Psoas muscle (tissue), 8 donors: ENCODE measurements around the gene NDUFAF8. TPM values are rescaled to one million over a fixed set of nuclear protein-coding genes. Genes with fewer than 3 reads are reported as not detected.
A peak's percentile ranks its signal among the peaks of the same experiment; 100 is the strongest.

ENCODE experiments used
- ATAC-seq, 4 donors: fragments of 200-7000 bp; cut with Tn5 transposase; one replicate each; pipeline ENCODE4 v1.9.1; 2020; ENCODE audit warnings: moderate library complexity in 3 of 4, mild to moderate bottlenecking in 2 of 4
- DNase-seq, 2 donors: peaks; one replicate each; pipeline ENCODE4 v3.0.0-alpha.2; 2020
- H3K27ac ChIP-seq: fragments of 200-600 bp; one replicate; pipeline ENCODE4 v1.8.0; 2022
- H3K27me3 ChIP-seq, 3 donors: fragments of 200-600 bp in 1 of 3; one replicate each; pipeline versions ENCODE4 v1.6.1 to v1.8.0; 2013 to 2022; ENCODE audit warnings: low read length in 2 of 3, mild to moderate bottlenecking in 2 of 3, moderate library complexity in 1 of 3; ENCODE audit not compliant: insufficient read depth in 3 of 3
- H3K36me3 ChIP-seq, 2 donors: fragments of 200-600 bp in 1 of 2; one replicate each; pipeline versions ENCODE4 v1.6.1 to v1.8.0; 2013 to 2022; ENCODE audit warnings: low read depth in 1 of 2, mild to moderate bottlenecking in 1 of 2, moderate library complexity in 1 of 2; ENCODE audit not compliant: insufficient read depth in 1 of 2
- H3K4me1 ChIP-seq: fragments of 200-600 bp; one replicate; pipeline ENCODE4 v1.8.0; 2022
- H3K4me3 ChIP-seq: fragments of 200-600 bp; one replicate; pipeline ENCODE4 v1.8.0; 2022; ENCODE audit warnings: mild to moderate bottlenecking
- H3K9me3 ChIP-seq: fragments of 200-600 bp; one replicate; pipeline ENCODE4 v1.8.0; 2022
- WGBS, 3 donors: extraction: QIAGEN DNeasy Blood & Tissue Kit; methylation state at CpG; one replicate each; pipeline versions ENCODE4 v1.1.6 to v1.1.7; 2013; 5-methylcytosine and 5-hydroxymethylcytosine counted together
- intact Hi-C, 2 donors: fragments of 100-400 bp; cut with DNase I; formaldehyde crosslinking; loops; one replicate each; pipeline versions ENCODE4 v1.11.0 to v1.14.2; 2022
- polyA plus RNA-seq, 3 donors: library from polyadenylated mRNA; stranded (reverse); fragments of 200-250 nt; gene quantifications; one replicate each; pipeline ENCODE4 v1.2.3, GENCODE V29; 2013
- total RNA-seq, 4 donors: library from RNA; stranded (reverse); fragmentation: NEBNext Ultra II Directional in 2 of 4; extraction: Animal tissue kit (Norgen Biotek cat#: 25700) in 2 of 4; gene quantifications; one replicate each; pipeline versions ENCODE4 v1.2.1 to v1.2.4, GENCODE V29; 2021 to 2023
- TF ChIP-seq, protein P1 (sequence below): fragments of 200-600 bp; IDR thresholded peaks from one replicate; pipeline ENCODE4 v1.8.0; 2022; ENCODE audit warnings: antibody characterized with exemption
- donor health status: healthy with polysubstance abuse.
- donor health status: DM: no; HTN: no; CAD: no; lungs with moderate emphysema.
- donor health status: Bipolar disorder and iron deficiency.
- donor health status: healthy.
- donor health status: DM: yes; HTN: yes; CAD: no.
- donor health status: DM: no; HTN: no; CAD: no.
- donor health status: DM: no; HTN: no; CAD: no.
- donor health status: DM: yes; HTN: yes; CAD: no.

Gene NDUFAF8
- total and polyA plus RNA-seq, 7 donors, result 42.4 to 63.8 (median 54.9) TPM

DNA sequence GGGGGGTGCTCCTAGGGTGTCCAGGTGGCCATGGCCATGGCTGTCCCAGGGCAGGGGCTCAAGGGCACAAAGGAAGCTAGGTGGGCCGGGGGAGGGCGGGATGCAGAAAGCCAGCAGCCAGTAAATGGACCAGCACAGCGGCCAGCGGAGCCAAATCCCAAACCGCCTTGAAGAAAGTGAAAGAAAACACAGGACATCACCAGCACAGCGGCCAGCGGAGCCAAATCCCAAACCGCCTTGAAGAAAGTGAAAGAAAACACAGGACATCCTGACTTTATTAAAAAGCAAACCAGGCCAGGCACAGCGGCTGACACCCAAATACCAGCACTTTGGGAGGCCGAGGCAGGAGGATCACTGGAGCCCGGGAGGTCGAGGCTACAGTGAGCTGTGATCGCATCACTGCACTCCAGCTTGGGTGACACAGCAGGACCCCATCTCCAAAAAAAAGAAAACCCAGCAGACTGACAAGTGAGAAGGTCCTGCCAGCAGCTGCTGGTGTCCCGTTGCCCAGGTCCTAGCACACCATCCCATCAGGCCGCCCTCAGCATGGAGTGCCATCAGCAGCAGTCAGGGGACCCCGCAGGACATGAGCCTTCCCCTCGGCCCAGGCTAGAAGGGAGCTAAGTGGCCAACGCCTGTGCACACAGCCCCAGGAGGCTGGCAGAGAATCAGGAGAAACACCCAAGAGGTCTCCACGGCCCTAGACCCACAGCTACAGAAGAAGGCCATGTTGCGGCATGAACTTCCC, 39.0 kb downstream of the NDUFAF8 start:
- 73 to 87% (median 82%) methylated on average over 17 to 20 of the region's 20 CpGs for WGBS, 3 donors
- Histone ChIP-seq H3K27ac (no peak overlapping the region), H3K27me3 (no peaks in the 10 kb centered on the region), H3K4me1 (no peaks in the 10 kb centered on the region), H3K9me3 (no peaks in the 10 kb centered on the region), H3K4me3 (no peak overlapping the region), H3K36me3 (peaks cover 3 to 70% of the 10 kb centered on the region in 2 donors)
- ATAC-seq (peak in 1 of 4 donors; percentile 57), DNase-seq (peak in 1 of 2 donors; percentile 85)
- intact Hi-C loops, result no loop called here
- TF ChIP-seq, protein P1, sequence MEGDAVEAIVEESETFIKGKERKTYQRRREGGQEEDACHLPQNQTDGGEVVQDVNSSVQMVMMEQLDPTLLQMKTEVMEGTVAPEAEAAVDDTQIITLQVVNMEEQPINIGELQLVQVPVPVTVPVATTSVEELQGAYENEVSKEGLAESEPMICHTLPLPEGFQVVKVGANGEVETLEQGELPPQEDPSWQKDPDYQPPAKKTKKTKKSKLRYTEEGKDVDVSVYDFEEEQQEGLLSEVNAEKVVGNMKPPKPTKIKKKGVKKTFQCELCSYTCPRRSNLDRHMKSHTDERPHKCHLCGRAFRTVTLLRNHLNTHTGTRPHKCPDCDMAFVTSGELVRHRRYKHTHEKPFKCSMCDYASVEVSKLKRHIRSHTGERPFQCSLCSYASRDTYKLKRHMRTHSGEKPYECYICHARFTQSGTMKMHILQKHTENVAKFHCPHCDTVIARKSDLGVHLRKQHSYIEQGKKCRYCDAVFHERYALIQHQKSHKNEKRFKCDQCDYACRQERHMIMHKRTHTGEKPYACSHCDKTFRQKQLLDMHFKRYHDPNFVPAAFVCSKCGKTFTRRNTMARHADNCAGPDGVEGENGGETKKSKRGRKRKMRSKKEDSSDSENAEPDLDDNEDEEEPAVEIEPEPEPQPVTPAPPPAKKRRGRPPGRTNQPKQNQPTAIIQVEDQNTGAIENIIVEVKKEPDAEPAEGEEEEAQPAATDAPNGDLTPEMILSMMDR, result no peak

DNA sequence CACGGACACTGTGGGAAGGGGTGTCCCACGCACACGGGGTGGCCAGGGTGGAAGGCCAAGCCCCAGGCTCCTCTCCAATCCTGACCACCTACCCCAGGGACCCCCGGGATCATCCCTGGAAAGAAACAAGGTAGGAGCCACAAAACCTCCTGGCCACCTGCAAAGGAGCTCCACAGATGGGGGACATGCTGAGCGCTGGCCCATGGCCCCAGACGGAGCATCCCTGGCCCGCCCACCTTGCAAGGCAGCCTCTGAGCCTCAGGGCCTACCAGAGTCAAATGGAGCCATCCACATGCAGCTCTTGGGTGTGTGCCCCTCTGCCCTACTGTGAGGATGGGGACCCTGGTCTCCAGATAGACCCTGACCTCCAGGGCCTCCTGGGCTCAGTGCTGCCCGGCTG, 39.7 kb downstream of the NDUFAF8 start:
- Histone ChIP-seq H3K4me1 (no peaks in the 10 kb centered on the region), H3K36me3 (peaks cover 3 to 63% of the 10 kb centered on the region in 2 donors), H3K27me3 (no peaks in the 10 kb centered on the region), H3K27ac (no peak overlapping the region), H3K9me3 (no peaks in the 10 kb centered on the region), H3K4me3 (no peak overlapping the region)
- TF ChIP-seq, protein P1, result no peak
- intact Hi-C loops, result no loop called here
- WGBS, 3 donors, result 93 to 95% (median 94%) methylated on average over 8 of the region's 8 CpGs
- DNase-seq (no peak), ATAC-seq (no peak)

- Histone ChIP-seq H3K27me3 (no peaks in the 10 kb centered on the region), H3K36me3 (peaks cover 3 to 55% of the 10 kb centered on the region in 2 donors), H3K27ac (no peak overlapping the region), H3K4me3 (no peak overlapping the region), H3K9me3 (no peaks in the 10 kb centered on the region), H3K4me1 (no peaks in the 10 kb centered on the region)
- 93 to 95% (median 94%) methylated on average over 50 of the region's 50 CpGs for WGBS, 3 donors
- TF ChIP-seq, protein P1, result no peak
- DNase-seq (no peak), ATAC-seq (no peak)
- intact Hi-C loops, result no loop called here
These were observed 40.5 kb downstream of the NDUFAF8 start for GRCh38 chr17:81279278-81280275.

- H3K27me3 ChIP-seq, result no peaks in the 10 kb centered on the region
- H3K27ac ChIP-seq, result no peak overlapping the region
- intact Hi-C loops, result no loop called here
- peaks cover 3 to 47% of the 10 kb centered on the region in 2 donors for H3K36me3 ChIP-seq
- no peak overlapping the region for H3K4me3 ChIP-seq
- no peak for ATAC-seq
- TF ChIP-seq, protein P1, result no peak
- no peak for DNase-seq
- no peaks in the 10 kb centered on the region for H3K4me1 ChIP-seq
- 90 to 95% (median 95%) methylated on average over 20 to 24 of the region's 24 CpGs for WGBS, 3 donors
- no peaks in the 10 kb centered on the region for H3K9me3 ChIP-seq
These were observed 41.5 kb downstream of the NDUFAF8 start for GRCh38 chr17:81280571-81280970.
